NCI-H1092 treated with DMSO at 0.1 percent for 48 hours (cell line): ENCODE measurements around the gene WFDC8.
A peak's percentile ranks its signal among the peaks of the same experiment; 100 is the strongest.

Experiments
- DNase-seq: peaks from one replicate; lab custom pipeline; 2025; lab: John Stamatoyannopoulos, UW

The WFDC8 gene

DNA sequence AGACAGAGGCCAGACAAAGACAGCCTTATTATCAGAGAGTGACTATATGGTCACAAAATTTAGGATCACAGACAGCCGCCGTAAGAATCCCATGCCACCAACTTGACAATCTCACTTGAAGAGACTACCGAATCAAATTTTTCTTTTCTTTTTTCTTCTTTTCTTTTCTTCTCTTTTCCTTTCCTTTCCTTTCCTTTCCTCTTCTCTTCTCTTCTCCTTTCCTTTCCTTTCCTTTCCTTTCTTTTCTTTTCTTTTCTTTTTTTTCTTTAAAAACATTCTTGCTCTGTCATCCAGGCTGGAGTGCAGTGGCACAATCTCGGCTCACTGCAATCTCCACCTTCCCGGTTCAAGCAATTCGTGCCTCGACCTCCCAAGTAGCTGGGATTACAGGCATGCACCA is 30.7 kb downstream of the WFDC8 start:
- DNase-seq: no peak

DNA sequence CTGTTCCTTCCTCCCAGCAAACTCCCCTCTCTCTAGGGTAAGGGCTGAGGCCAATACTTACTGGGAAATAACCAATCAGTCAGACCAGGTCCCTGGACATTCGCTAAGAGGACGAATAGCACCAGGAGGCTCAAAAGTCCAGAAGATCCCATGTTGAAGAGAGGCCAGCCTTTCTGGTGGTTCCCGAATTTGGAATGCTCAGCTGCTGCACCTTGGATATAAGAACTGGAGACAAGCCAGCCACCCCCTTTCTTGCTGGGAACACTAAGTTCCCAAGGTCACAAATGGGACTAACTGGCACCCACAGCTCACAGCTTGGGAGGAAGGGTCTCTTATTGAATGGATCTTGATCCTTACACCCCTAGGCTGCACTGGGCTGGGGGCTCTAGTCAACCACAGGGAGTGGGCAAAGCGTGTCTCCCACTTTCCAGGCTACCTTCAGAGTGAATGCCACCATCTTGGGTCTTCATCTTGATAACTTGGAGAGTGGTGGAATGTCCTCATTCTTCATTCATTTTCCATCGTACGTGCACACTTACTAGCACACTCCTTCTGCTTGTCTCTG is 31.8 kb downstream of the WFDC8 start, which contains the start of gene EPPIN:
Gene EPPIN, minus strand, starts transcription at position 196 of the 565 bp plus-strand sequence. Its CDS starts 44 bp downstream, at position 152.
- DNase-seq: no peak

DNA sequence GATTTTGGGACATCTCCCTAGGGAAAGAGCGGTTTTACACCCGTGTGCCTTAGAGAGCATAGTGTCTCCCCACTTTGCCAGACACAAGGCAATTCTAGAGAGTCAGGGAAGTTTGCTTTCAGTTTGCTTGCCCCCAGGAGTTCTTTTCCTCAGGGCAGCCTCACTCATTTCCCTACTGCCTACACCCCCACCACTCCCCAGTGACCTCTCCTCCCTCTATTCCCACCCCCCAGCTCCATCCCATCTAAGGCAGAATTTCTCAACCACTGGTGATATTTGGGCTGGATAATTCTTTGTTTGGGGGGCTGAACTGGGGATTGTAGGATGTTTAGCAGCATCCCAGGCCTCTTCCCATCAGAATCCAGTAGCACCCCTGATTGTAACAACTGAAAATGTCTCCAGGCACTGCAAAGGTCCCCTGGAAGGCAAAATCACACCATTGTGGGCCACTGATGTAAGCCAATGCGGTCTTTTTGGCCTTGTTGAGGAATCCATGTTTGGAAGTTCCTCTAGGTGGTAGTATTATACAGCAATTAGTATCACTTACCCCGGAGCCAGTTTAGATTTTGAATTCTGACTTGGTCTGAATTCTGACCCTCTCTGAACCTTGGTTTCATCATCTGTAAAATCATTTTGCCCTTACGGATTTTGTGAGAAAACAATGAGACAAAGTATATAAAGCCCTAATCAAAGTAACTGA is 33.2 kb downstream of the WFDC8 start:
- peak; percentile 5 for DNase-seq

DNA sequence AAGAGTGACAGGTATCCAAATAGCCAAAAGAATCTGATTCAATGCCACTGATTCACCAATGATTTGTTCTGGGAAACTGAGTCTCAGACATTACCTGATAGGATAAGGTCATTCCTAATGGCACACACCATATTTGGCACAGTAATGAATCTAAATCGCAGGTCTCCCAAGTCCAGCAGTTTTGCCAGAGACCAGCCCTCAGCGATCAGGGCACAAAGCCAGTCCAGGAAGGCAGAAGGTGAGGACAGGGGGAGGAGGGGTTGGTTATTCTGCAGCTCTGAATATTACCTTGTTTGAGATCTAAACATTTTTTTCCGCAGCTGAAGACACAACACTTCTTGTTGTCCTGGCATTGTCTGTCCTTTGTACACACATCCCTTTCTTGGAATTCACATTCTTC is 33.7 kb downstream of the WFDC8 start:
- DNase-seq: no peak

DNA sequence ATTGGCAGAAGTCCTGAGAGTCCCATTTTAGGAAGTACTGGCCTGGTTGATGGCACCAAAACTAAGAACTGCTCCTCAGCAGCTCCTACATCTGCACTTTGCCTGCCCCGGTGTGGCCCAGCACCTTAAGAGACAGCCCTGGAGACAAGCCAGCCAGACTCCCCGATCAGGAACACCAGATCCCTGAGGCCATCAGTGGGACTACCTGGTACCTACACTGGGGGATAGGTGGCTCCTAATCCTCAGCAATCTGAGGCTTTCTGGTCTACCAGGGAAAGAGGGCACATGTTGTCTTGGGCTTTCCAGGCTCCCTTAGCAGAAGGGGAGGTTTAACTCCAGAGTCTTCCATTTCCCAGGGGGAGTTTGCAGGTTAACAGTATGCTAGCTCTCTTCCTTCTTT is 39.7 kb downstream of the WFDC8 start, which contains the start of gene WFDC6:
Gene WFDC6, minus strand, starts transcription at position 101 of the 400 bp plus-strand sequence. Its CDS starts 75 bp downstream, at position 26.
- no peak for DNase-seq

DNA sequence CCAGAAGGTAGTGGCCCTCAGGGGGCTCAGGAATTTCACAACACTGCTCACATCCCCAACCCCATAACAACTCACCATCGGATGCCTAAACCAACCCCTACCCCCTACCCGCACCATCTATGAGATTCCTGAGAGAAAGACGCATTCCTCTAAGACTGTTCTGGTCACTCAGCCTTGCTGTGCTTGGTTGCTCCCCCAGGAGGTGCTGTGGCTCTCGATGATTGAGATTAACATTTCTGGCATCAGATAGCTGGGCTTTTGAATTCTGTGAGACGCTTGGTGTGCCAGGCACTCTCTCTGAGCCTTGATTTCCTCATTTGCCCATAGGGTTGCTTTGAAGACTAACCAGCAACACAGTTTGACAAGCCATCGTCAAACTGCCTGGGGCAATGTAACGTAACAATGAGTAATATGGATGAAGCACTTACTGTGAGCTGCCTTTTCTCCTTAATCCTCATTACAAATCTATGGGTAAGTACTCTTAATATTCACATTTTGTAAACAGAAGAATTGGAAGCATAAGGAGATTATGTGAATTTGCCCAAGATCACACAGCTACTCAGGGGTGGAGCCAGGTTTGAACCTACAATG is 40.8 kb downstream of the WFDC8 start:
- DNase-seq: no peak

DNA sequence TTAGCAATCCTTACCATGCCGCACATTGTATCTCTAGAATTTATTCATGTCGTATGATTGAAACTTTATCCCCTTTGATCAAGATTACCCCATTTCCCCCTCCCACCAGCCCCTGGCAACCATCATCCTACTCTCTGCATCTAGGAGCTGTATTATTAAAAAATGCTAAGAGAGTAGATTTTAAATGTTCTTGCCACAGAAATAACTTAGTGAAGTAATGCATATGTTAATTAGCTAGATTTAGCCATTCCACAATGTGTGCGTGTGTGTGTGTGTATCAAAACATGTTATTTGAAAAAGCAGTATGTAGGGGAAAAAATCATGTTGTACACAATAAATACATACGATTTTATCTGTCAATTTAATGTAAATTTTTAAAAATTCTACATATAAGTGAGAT is 51.8 kb downstream of the WFDC8 start:
- DNase-seq: no peak

DNA sequence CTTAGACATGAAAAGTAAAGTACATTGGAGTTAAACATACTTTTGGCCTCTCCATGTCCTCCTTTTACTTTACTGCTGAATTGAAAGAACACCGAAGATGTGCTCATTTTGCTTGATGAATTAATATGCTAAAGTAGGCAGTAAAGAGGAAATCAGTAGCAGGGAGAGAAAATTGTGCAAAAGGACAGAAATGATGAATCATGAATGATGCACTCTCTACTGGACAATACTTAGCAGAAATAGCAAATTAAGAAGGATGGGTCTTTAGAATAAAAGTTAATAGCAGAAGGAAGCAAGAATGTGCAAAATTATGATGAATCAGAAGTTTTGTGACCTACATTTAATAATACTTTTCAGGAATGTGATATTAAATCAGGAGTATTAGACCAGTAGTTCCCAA is 55.3 kb downstream of the WFDC8 start:
- DNase-seq: no peak

DNA sequence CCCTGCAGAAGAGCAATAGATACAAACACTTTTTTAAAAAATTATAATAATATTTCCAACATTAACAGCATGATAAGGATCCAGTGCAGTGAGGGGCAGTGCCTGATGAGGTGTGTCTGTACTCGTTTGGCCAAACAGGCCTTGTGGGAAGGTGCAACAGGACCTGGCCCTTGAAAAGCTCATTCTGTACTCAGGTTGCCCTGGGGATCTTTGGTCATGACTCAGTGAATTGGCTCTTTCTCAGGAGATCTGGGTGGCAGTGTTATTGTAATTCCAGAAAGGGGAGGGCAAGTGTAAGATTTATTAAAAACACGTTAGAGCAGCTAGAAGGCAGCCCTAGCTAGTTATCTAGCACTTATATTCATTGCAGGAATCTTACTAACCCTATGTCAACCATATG is 60.8 kb downstream of the WFDC8 start:
- DNase-seq: no peak

DNA sequence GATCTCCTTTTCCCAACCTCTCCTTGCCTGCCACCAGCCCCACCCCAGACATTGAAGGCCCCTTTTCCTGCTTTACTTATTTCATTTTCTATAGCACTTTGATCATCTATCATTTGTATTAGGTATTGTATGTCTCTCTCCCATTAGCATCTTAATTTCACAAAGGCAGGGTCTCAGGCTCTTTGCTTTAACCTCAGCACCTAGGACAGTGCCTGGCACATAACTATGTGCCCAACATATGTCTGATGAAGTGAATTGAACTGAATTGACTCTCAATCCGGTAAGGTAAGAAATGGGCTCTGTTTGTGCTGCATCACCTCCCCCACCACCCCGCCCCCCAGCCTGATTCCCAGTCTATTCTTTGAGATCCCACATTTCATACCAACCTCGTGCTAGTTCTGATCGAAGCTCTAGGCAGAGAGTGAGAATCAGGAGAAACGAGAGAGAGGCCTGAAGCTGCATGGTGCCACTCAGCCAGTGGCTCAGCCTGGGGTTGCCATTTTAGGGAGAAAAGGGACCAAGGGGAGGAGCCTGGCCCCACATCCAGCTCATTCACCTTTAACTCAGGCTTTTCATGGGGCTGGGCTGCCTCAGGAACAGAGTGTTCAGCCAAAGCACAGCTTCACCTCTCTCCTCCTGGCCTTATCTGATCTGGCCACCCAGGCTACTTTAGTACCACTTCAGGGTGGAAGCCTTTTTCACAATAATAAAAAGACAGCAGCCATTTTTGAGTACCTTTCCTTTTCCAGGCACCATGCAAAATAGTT is 63.8 kb downstream of the WFDC8 start, which contains the start of gene SPINT3:
Gene SPINT3, minus strand, starts transcription at position 476 of the 767 bp plus-strand sequence. Its CDS starts 14 bp downstream, at position 462.
- no peak for DNase-seq

DNA sequence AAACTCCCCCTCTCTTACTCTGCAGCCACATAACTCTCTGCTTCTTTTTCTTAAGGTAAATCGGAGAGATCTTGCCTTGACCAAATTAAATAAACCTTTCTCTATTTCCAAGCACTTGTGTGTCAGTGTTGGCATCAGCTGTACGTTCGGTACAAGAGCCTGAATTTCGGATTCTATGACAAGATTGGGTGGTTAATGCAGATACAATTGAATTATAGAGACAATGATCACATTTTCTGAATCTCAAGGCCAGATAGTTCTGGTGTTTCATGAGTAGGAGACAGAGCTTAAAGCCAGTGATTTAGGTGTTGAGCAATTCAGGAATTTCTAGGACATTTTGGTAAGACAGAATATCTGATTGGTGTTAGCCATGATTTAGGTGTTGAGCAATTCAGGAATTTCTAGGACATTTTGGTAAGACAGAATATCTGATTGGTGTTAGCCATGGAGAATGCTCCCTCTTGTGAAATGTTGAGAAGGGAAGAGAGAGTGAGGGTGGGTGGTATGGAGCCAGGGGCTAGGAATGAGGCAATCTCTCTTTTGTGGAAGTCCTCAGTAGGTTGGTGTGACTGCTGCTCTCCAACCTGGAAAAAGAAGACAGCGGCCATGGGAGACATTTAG is 68.7 kb downstream of the WFDC8 start:
- no peak for DNase-seq

DNA sequence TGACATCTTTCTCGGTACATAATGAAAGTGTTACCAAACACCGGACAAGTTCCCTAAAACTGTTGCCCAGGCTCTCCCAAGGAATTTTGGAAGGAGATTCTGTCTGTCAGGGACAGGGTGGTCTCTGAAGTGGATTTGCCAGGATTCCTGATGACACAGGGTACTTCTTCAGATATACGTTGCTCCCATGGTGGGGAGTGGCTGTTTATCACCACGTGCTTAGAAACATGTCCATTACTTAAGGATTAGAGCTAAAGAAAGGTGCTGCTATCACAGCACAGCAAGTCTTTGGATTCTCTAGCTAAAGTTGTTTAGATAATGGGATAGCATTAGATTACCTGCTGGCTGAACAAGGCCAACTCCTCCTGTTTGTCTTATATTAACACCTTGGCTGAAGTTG is 70.0 kb downstream of the WFDC8 start:
- DNase-seq: no peak

DNA sequence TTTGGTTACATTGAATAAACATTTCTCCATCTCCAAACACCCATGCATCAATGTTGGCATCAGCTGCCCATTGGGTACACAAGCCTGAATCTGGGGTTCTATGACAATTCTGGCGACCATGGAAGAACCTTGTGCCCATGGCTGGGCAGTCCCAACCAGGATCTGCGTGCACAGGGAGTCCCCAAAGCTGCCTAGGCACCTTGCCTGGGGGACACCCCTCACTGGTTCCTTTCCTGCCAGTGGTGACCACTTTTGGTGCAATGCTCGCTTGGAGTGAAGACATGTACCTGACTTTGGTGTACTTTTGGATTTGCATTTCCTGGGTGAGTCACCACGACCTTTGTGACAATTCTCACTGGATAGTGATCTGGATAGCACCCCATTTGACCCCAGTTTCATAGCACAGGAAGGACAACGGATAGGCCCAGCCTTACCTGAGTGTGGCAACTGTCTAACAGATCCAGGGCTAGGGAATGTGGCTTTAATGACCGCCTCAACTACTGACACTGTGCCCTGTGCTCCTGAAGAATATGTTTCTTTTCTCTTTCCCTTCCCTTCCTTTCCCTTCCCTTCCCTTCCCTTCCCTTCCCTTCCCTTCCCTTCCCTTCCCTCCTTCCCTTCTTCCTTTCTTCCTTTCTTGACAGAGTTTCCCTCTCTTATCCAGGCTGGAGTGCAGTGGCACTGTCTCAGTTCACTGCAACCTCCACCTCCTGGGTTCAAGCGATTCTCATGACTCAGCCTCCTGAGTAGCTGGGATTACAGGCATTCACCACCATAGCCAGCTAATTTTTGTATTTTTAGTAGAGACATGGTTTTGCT is 70.8 kb downstream of the WFDC8 start:
- DNase-seq: no peak

DNA sequence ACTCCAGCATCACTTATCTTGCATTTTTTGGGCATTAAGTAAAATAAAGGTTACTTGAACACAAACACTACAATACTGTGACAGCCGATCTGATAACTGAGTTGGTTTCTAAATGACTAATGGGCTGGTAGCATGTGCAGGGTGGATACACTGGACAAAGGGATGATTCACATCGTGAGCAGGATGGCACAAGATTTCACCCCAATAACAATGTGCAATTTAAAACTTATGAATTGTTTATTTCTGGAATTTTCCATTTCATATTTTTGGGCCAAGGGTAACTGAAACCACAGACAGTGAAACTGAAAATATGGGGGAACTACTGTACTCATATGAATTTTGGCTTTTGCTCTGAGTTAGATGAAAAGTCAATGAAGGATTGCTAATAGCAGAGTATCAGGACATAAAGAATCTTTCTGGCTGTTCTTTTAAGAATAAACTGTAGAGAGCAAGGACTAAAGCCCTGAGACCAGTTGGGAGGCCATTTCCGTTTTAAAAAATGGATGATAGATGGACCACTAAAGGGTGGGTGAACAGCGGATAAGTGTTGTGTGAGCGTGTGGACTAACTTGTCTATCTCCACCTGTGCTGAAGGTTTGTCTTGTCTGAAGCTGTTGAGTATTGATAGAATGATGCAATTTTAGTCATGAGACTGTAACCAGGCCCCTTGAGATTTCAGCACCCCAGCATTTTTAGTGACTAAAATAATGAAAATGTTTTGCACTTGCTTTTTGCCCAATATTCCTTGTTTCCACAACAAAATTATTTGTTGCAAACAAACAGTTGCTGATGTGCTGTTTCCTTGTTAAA is 71.9 kb downstream of the WFDC8 start:
- no peak for DNase-seq

DNA sequence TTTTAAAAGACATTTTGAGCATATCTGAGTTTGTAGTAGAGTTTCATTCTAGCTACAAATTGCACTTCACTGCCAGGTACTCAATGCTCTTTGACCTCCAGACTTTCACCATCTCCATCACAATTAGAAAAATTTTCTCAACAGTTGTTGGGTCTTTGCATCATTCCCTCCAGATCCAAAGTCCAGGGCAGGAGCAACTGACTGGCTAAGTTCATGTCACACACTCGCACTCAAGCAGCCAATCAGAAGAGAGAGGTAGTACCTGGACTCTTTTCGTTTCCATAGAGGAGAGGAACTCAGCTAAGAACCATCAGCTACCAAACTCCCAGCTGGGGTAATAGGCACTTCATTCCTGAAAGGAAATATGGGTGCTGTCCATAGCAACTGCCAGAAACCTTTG is 72.7 kb downstream of the WFDC8 start:
- no peak for DNase-seq

DNA sequence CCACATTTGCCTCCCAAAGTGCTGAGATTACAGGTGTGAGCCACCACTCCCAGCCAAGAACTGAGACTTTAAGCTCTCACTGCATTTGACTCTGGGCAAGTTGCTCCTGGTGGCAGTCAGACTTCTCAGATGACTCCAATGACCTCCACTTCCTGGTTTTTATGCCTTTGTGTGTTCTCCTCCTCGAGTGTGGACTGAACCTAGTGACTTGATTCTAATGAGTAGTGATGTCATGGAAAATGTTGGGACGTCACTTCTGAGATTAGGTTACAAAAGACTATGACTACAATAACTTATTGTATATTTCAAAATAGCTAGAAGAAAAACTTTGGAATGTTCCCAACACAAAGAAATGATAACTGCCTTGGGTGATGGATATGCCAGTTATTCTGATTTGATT is 75.7 kb downstream of the WFDC8 start:
- no peak for DNase-seq

DNA sequence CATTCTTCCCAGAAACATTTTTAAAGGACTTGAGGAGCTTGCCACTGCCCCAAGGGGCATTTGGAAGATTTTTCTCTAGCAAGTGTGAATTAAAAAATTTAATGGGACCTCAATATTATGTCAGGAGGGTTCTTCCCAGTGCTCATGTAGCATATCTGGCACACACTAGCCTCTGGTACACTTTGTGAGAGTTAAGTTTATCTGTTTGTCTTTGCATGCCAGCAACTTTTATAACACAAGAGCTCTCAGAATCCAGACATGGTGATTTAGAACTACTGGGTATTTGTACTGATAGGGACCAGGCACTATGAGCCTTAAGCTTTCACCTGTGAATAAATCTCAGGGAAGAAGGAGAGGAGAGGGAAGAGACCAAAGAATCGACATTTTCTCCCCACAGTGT is 76.5 kb downstream of the WFDC8 start:
- no peak for DNase-seq
